ENCODE data around the gene BLVRB.
"Not testable (repeated sequence)": the region's sequence is repeated elsewhere in the genome, so short reads cannot be mapped to it uniquely, and the experiment has no call there.

Gene BLVRB

GRCh38 chr19:40502081-40502480 lies 36.5 kb upstream of the BLVRB start:
- H3K9ac ChIP-seq: no peak overlapping the region
- no peak overlapping the region for H3K4me2 ChIP-seq
- H3K4me1 ChIP-seq (ENCODE audit: low read depth, poor library complexity, severe bottlenecking): no peaks in the 10 kb centered on the region
- no peaks in the 10 kb centered on the region for H4K20me1 ChIP-seq (ENCODE audit: insufficient read depth)
- peaks cover 2% of the 10 kb centered on the region; the same call in 1 of the 2 replicates for H3K27me3 ChIP-seq (ENCODE audit: insufficient read depth, low read depth)
- no peaks in the 10 kb centered on the region for H3K79me2 ChIP-seq (ENCODE audit: insufficient read depth, low read depth)
- H3K36me3 ChIP-seq (ENCODE audit: insufficient read depth): no peaks in the 10 kb centered on the region
- TF ChIP-seq CTCF (conservative IDR thresholded peaks at IDR 0.05; ENCODE audit: low read depth, low read length): no peak
- H3K4me3 ChIP-seq (IDR thresholded peaks at IDR 0.05; ENCODE audit: insufficient read depth, low read depth, low read length): no peak overlapping the region
- H3K27ac ChIP-seq: no peak overlapping the region
- no peak overlapping the region for H2AFZ ChIP-seq (ENCODE audit: low read depth)

- Histone ChIP-seq H3K4me1 (ENCODE audit: low read depth, poor library complexity, severe bottlenecking) (no peaks in the 10 kb centered on the region), H3K79me2 (ENCODE audit: insufficient read depth, low read depth) (no peaks in the 10 kb centered on the region), H4K20me1 (ENCODE audit: insufficient read depth) (no peaks in the 10 kb centered on the region), H3K4me3 (IDR thresholded peaks at IDR 0.05; ENCODE audit: insufficient read depth, low read depth, low read length) (no peak overlapping the region), H2AFZ (ENCODE audit: low read depth) (no peak overlapping the region), H3K4me2 (no peak overlapping the region), H3K36me3 (ENCODE audit: insufficient read depth) (no peaks in the 10 kb centered on the region), H3K27ac (no peak overlapping the region), H3K9ac (no peak overlapping the region), H3K27me3 (ENCODE audit: insufficient read depth, low read depth) (no peaks in the 10 kb centered on the region; the same call in 1 of the 2 replicates)
- TF ChIP-seq CTCF (conservative IDR thresholded peaks at IDR 0.05; ENCODE audit: low read depth, low read length): no peak
Measured at GRCh38 chr19:40501599-40501998, 36.1 kb upstream of the BLVRB start.

GRCh38 chr19:40500678-40501530 lies 35.4 kb upstream of the BLVRB start:
- H3K79me2 ChIP-seq (ENCODE audit: insufficient read depth, low read depth); H3K4me1 ChIP-seq (ENCODE audit: low read depth, poor library complexity, severe bottlenecking); H3K27ac ChIP-seq; H3K27me3 ChIP-seq (ENCODE audit: insufficient read depth, low read depth); H4K20me1 ChIP-seq (ENCODE audit: insufficient read depth); H2AFZ ChIP-seq (ENCODE audit: low read depth); H3K36me3 ChIP-seq (ENCODE audit: insufficient read depth); H3K9ac ChIP-seq; H3K4me3 ChIP-seq (IDR thresholded peaks at IDR 0.05; ENCODE audit: insufficient read depth, low read depth, low read length); H3K4me2 ChIP-seq: not testable (repeated sequence)

- Histone ChIP-seq H3K4me2 (no peak overlapping the region), H2AFZ (ENCODE audit: low read depth) (no peak overlapping the region), H3K27ac (no peak overlapping the region), H3K4me3 (IDR thresholded peaks at IDR 0.05; ENCODE audit: insufficient read depth, low read depth, low read length) (no peak overlapping the region), H3K79me2 (ENCODE audit: insufficient read depth, low read depth) (no peaks in the 10 kb centered on the region), H3K36me3 (ENCODE audit: insufficient read depth) (no peaks in the 10 kb centered on the region), H3K4me1 (ENCODE audit: low read depth, poor library complexity, severe bottlenecking) (no peaks in the 10 kb centered on the region), H3K27me3 (ENCODE audit: insufficient read depth, low read depth) (peaks cover 7% of the 10 kb centered on the region; the same call in 1 of the 2 replicates), H3K9ac (no peak overlapping the region), H4K20me1 (ENCODE audit: insufficient read depth) (no peaks in the 10 kb centered on the region)
- no peak for TF ChIP-seq CTCF (conservative IDR thresholded peaks at IDR 0.05; ENCODE audit: low read depth, low read length)
Measured at GRCh38 chr19:40499320-40499719, 33.8 kb upstream of the BLVRB start.

- H3K4me1 ChIP-seq (ENCODE audit: low read depth, poor library complexity, severe bottlenecking): no peaks in the 10 kb centered on the region
- H3K4me3 ChIP-seq (IDR thresholded peaks at IDR 0.05; ENCODE audit: insufficient read depth, low read depth, low read length): no peak overlapping the region
- TF ChIP-seq CTCF (conservative IDR thresholded peaks at IDR 0.05; ENCODE audit: low read depth, low read length): no peak
- H3K79me2 ChIP-seq (ENCODE audit: insufficient read depth, low read depth): no peaks in the 10 kb centered on the region
- peaks cover 9% of the 10 kb centered on the region for H3K27me3 ChIP-seq (ENCODE audit: insufficient read depth, low read depth)
- H3K27ac ChIP-seq: no peak overlapping the region
- no peaks in the 10 kb centered on the region for H3K36me3 ChIP-seq (ENCODE audit: insufficient read depth)
- no peak overlapping the region for H3K9ac ChIP-seq
- H4K20me1 ChIP-seq (ENCODE audit: insufficient read depth): no peaks in the 10 kb centered on the region
- no peak overlapping the region for H2AFZ ChIP-seq (ENCODE audit: low read depth)
- H3K4me2 ChIP-seq: no peak overlapping the region
Measured at GRCh38 chr19:40497214-40497613, 31.7 kb upstream of the BLVRB start.

Measured in KMS-11 (cell line).